M059J (cell line): Measurements from ENCODE around the gene RPL4. TPM values are rescaled to one million over a fixed set of nuclear protein-coding genes. Genes with fewer than 3 reads are reported as not detected.
"Not testable (repeated sequence)": the region's sequence is repeated elsewhere in the genome, so short reads cannot be mapped to it uniquely, and the experiment has no call there.

Experiments used
- DNase-seq: peaks from one replicate; pipeline ENCODE4 v3.0.0-alpha.2; 2012; ENCODE audit warnings: low read depth
- total RNA-seq: library from RNA; depleted of rRNA; stranded (reverse); fragments of >200 nt; shearing (Covaris generic); gene quantifications from 2 replicates; pipeline ENCODE4 v1.2.3, GENCODE V29; 2014

Gene RPL4
- total RNA-seq, 1 experiment from 2014 or later: 2,422 TPM

GRCh38 chr15:66491846-66492245 is 12.8 kb downstream of the RPL4 start:
- no peak for DNase-seq

- DNase-seq: no peak
Observed at GRCh38 chr15:66489179-66489791, 15.4 kb downstream of the RPL4 start.

- no peak for DNase-seq
Observed at GRCh38 chr15:66488525-66488924, 16.1 kb downstream of the RPL4 start.

DNA sequence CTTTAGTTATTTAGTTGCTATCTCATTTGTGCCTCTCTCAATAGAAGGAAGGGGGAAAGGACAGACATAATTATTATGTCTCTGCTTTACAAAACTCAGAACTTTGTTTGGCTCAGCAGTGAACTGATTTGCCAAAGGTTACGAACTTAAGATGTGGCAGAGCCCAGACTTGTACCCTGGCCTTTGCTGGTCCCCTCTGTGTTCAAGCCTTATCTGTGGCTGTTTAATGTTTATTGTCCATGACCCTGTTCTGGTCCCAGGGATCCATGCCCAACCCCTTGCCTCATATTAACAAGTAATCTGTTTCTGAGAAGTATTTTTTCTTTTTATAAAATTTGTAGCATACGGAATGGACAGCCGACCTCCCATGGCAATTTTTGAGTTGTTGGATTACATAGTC is 17.8 kb downstream of the RPL4 start:
- no peak for DNase-seq

- DNase-seq: no peak
Observed at GRCh38 chr15:66484539-66485112, 20.0 kb downstream of the RPL4 start.

DNA sequence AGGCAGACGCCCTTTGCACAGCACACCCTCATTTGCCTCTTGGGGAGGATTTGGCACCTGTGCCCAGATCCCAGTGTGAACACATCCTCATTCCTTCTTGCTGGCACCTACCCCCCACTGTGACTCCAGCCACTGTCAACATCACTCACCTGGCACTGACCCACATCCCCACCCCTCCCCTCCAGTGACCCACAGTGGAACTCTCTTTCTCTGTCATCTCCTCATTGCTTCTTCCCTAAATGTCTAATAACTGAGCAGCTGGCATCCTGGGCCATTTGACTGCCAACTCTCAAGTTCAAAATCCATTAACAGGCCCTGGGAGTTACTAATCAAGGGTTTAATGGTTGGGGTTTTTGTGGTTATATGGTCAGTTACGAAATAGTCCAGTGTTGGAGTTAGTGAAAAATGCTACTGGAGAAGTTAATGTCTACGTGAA is 21.5 kb downstream of the RPL4 start:
- DNase-seq: peak; percentile 86

- DNase-seq: no peak
Observed at GRCh38 chr15:66482539-66482938, 22.1 kb downstream of the RPL4 start.

DNA sequence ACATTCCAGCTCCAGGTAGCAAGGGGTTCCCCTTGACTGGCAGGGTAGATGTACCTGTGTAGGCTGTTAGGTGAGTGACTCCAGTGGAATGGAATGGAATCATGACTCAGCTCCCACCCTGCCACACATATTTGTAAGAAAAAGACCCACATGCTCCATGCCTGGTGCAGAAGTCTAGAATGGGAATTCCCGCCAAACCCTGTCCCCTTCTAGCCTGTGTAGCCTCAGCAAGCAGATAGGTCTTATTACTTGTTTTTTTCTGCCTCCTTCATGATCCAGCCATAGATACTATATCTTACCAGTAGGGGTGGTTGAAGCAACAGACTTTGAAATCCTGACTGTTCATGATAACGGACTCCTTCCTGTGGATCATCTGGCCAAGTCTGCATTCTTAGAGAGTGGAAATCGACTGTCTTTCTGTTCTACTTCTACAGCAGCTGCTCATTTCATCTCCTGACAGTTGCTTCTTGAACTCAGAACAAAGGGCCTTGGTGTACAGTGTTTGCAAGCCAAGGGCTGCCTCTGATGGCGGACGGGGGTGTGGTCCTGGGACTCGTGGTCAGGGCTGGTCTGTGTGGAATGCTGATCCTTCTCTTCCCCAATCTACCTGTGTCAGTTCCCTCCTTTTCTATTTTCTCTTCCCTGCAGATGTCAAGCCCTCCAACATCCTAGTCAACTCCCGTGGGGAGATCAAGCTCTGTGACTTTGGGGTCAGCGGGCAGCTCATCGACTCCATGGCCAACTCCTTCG is 23.4 kb downstream of the RPL4 start:
- DNase-seq: peak; percentile 60

GRCh38 chr15:66480267-66480666 is 24.4 kb downstream of the RPL4 start:
- no peak for DNase-seq

DNA sequence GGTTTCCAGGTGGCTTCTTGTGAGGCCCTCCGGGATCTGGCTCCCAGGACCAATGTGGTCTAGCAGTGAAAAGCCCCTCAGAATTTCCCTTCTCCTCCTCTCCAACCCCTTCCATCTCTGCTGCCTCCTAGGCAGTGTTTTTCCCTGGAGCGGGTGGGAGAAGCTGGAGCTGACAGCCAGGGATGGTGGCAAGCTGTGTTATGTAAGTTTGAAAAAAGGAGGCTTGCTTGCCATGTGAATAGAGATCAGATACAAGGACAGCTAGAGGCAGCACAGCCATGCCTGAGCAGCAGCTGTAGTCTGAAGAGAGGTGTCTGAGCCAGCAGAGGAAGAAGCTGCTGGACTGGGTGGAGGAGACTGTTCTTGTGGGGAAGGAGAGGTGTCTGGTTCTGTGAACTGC is 27.6 kb downstream of the RPL4 start:
- DNase-seq: no peak

GRCh38 chr15:66476535-66476934 is 28.1 kb downstream of the RPL4 start:
- no peak for DNase-seq

DNA sequence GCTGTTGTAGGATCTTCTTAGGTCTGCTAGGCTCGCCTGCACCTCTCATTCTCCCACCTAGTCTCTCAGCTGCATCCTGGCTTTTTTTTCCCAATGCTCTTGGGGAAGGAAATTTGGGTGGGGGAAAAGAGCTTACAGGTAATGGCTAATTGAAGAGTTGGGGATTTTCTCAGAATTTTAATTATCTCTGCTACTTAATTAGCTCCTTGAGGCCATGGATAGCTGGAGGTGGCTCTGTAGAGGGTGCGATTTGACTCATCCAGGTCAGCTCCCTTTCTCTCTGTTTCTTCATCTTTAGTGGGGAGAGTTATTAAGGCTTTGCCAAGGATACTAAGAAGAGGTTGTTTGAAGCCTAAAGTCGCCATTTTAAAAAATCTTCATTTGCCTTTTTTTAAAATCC is 29.7 kb downstream of the RPL4 start:
- DNase-seq: no peak

GRCh38 chr15:66474135-66474534 is 30.5 kb downstream of the RPL4 start:
- DNase-seq: no peak

GRCh38 chr15:66472176-66472999 is 32.3 kb downstream of the RPL4 start:
- peak; percentile 38 for DNase-seq

- DNase-seq: not testable (repeated sequence)
Observed at GRCh38 chr15:66470825-66471224, 33.8 kb downstream of the RPL4 start.

- DNase-seq: not testable (repeated sequence)
Observed at GRCh38 chr15:66467162-66468040, 37.3 kb downstream of the RPL4 start.

DNA sequence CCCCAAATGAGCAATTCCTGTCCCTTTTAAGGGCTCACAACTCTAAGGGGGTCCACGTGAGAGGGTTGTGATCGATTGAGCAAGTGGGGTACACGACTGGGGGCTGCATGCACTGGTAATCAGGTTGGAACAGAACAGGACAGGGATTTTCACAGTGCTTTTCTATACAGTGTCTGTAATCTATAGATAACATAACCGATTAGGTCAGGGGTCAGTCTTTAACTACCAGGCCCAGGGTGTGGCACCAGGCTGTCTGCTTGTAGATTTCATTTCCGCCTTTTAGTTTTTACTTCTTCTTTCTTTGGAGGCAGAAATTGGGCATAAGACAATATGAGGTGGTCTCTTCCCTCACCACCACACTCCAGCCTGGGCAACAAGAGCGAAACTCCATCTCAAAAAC is 39.4 kb downstream of the RPL4 start:
- DNase-seq: not testable (repeated sequence)

DNA sequence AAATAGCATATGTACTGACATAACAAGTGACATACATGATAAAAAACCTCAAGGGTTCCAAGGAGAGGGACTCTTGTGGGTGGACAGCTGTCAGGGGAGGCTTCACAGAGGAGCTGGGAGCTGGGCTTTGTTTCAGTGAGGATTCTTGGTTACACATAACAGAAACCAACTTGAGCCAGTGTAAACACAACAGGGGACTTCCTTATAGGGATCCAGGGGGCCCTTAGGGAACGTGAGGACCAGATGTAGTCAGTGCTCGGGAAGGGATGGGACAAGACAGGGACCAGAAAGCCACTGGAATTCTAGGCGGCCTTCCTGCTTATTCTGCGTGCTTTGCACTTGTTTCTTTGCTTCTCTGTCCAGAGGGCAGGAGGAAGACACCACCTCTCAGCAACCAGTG is 42.0 kb downstream of the RPL4 start:
- no peak for DNase-seq

DNA sequence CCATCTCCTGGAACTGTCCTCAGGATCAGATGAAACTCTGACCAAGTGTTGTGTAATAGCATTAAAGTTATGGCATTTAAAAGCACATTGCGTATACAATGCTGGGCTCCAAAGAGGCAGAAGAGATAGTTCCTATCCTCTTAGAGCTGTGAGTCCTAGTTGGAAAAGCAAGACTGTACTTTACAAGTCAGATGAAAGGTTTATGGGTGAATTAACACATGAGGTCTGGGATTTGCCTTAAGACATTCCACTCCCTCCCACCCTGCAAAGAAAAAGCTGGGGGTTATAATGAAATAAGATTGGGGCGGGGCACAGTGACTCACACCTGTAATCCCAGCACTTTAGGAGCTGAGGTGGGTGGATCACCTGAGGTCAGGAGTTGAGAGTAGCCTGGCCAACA is 42.7 kb downstream of the RPL4 start:
- DNase-seq: no peak

DNA sequence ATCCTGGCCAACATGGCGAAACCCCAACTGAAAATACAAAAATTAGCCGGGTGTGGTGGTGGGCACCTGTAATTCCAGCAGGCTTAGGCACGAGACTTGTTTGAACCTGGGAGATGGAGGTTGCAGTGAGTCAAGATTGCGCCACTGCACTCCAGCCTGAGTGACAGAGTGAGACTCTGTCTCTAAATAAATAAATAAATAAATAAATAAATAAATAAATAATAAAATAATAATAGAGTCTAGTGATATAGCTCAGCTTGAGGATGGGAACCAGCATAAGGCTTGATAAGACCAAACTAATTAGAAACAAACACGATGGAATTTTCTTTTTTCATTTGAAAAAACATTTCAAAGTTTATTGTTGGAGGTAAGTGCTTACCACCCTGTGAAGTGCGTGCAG is 43.4 kb downstream of the RPL4 start:
- DNase-seq: not testable (repeated sequence)
